ENCODE data around the gene ARCN1.

DNA sequence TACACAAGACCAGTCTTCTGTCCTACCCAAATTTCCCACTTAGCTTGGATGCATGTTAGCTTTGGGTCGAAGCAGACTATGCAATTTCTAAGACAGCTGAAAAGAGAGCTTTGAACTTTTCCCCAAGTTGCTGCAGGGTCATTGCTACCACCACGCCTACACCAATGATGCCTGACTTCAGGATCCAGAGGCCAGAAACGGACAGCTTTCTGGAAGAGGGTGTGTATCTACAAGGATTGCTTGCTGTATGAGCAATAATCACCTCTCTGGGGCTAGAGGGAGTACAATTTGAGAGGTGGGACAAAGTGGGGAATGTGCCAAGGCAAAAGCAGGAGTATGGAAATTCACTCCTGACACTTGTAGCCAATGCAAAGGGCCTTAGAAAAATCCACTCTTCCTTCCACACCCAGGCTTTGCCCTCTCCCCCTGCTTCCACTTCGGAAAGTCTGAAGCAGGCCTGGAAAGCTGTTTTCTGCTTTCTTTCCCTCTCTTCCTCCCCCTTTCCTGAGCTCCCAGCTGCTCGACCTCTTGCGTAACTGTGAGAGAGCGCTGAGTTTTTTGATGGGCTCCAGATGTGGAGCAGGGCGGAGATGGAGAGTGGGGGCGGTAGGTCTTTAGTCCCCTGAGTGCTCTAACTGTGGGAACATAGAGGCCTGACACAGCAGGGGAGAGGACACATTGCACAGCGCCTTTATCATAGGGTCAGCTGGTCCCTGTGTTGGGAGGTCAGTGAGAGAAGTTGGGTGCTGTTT is 33.1 kb downstream of the ARCN1 start:
- TF ChIP-seq, protein P1, sequence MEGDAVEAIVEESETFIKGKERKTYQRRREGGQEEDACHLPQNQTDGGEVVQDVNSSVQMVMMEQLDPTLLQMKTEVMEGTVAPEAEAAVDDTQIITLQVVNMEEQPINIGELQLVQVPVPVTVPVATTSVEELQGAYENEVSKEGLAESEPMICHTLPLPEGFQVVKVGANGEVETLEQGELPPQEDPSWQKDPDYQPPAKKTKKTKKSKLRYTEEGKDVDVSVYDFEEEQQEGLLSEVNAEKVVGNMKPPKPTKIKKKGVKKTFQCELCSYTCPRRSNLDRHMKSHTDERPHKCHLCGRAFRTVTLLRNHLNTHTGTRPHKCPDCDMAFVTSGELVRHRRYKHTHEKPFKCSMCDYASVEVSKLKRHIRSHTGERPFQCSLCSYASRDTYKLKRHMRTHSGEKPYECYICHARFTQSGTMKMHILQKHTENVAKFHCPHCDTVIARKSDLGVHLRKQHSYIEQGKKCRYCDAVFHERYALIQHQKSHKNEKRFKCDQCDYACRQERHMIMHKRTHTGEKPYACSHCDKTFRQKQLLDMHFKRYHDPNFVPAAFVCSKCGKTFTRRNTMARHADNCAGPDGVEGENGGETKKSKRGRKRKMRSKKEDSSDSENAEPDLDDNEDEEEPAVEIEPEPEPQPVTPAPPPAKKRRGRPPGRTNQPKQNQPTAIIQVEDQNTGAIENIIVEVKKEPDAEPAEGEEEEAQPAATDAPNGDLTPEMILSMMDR (IDR thresholded peaks at IDR 0.05), result no peak
- TF ChIP-seq POLR2A (IDR thresholded peaks at IDR 0.05), result no peak

Measured in testis (tissue), 2 donors.